RPMI7951 (cell line): ENCODE results near the gene SEMA6C. TPM values are rescaled to one million over a fixed set of nuclear protein-coding genes. Genes with fewer than 3 reads are reported as not detected.
"Not testable (repeated sequence)": the region's sequence is repeated elsewhere in the genome, so short reads cannot be mapped to it uniquely, and the experiment has no call there.

Experiments used
- DNase-seq: peaks from one replicate; pipeline ENCODE4 v3.0.0-alpha.2; 2012; ENCODE audit warnings: low read depth
- total RNA-seq: library from RNA; depleted of rRNA; stranded (reverse); fragments of >200 nt; shearing (Covaris generic); gene quantifications from 2 replicates; pipeline ENCODE4 v1.2.3, GENCODE V29; 2014; rRNA removed

Gene SEMA6C, protein sequence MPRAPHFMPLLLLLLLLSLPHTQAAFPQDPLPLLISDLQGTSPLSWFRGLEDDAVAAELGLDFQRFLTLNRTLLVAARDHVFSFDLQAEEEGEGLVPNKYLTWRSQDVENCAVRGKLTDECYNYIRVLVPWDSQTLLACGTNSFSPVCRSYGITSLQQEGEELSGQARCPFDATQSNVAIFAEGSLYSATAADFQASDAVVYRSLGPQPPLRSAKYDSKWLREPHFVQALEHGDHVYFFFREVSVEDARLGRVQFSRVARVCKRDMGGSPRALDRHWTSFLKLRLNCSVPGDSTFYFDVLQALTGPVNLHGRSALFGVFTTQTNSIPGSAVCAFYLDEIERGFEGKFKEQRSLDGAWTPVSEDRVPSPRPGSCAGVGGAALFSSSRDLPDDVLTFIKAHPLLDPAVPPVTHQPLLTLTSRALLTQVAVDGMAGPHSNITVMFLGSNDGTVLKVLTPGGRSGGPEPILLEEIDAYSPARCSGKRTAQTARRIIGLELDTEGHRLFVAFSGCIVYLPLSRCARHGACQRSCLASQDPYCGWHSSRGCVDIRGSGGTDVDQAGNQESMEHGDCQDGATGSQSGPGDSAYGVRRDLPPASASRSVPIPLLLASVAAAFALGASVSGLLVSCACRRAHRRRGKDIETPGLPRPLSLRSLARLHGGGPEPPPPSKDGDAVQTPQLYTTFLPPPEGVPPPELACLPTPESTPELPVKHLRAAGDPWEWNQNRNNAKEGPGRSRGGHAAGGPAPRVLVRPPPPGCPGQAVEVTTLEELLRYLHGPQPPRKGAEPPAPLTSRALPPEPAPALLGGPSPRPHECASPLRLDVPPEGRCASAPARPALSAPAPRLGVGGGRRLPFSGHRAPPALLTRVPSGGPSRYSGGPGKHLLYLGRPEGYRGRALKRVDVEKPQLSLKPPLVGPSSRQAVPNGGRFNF
- 0.48 and 0.78 TPM in 2 replicates for total RNA-seq

DNA sequence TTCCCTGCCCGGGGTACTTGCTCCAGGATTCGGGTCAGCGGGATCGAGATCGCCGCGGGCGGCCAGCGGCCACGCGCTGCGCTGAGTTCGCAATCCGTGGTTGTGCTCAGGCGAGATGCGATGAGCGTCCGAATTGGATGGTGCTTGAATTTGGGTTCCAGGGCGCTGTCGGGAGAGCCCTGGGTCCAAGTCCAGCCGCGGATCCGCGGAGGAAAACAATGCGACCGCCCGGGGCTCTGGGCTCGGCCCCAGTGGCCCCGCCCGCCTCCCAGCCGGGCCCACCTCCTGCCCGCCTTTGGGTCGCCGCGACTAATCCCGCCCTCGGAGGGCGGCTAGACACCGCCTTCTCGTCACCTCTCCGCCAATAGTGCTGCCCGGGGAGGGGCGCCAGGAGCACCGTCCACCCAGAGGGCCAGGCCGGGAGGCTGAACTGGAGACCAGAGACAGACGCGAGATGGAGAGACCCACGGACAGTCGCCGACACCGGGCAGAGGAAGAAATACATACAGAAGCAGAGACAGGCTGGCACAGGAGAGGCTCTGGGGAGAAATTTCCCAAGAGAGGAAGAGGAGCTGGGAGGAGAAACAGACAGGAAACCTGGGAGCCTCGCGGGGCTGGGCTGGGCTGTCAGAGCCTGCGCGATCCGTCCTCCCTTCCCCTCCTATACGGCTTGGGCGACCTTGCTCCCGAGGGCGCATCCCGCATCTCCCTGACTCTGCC, at the start of gene SEMA6C:
Gene SEMA6C (minus strand): TSS at position 220 of the 720 bp plus-strand sequence. CDS start 4,010 bp downstream, outside the sequence.
- peak; percentile 89 for DNase-seq

GRCh38 chr1:151194894-151195594, 48.6 kb upstream of the SEMA6C start:
- peak; percentile 90 for DNase-seq

- DNase-seq: no peak
Observed at GRCh38 chr1:151193856-151194255, 47.4 kb upstream of the SEMA6C start.

- no peak for DNase-seq
Observed at GRCh38 chr1:151193304-151193703, 46.9 kb upstream of the SEMA6C start.

- DNase-seq: no peak
Observed at GRCh38 chr1:151192047-151192446, 45.6 kb upstream of the SEMA6C start.

DNA sequence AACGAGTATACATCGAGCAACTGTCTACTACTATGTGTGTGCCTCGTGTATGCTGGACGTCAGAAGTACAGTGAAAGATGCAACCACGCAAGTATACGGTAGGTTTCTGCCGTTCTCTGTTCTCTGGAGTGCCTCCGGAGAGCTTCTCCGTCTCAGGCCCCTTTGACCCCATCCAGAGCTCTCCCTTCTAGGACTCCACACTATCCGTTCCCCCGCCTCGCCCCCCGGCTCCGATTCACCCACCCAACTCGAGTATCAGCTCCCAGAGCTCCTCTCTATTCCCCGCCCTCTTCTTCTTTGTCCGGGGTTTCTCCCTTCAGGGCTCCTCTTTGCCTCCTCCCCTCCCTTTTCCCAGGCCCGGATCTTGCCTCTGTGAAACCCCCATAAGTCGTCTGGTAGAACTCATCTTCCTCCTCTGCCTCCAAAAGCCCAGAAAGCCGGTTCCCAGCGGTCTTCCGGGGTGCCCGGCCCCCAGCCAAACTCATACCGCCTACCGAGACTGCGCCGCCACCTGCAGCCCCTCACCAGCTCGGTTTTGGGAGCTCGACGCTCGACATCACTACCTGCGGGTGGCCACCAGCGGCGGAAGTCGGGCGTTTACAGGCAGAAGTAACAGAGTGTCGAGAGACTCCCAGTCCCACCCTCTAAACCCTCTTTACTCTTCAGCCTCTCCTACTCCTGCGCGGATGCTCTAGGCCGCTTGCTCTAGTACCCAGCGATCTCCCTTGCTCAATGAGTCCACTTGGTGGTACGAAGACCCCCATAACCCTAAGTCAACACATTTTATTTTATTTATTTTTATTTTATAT, 43.4 kb upstream of the SEMA6C start, which contains the start of gene VPS72:
Gene VPS72 (minus strand): TSS at position 561 of the 809 bp plus-strand sequence. CDS start 76 bp downstream, at position 485.
- peak; percentile 87 for DNase-seq

GRCh38 chr1:151188667-151189066, 42.2 kb upstream of the SEMA6C start:
- not testable (repeated sequence) for DNase-seq

DNA sequence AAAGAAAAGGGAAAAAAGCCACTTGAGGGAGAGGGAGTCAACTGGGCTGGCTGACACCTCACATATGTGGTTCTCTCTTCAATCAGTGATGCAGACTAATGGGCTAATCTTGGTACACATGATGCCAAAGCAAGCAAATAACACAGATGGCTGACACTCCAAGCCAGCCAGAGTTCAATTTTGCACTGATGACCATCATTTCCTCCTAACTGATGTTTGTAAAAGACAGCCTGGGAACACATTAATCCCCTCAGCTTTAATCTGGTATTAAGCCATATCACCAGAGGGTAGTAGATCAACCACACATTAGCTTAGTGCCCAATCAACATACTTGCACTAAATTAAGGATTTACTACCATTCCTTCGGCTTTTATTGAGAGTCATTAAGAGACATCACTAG, 40.8 kb upstream of the SEMA6C start:
- DNase-seq: no peak

DNA sequence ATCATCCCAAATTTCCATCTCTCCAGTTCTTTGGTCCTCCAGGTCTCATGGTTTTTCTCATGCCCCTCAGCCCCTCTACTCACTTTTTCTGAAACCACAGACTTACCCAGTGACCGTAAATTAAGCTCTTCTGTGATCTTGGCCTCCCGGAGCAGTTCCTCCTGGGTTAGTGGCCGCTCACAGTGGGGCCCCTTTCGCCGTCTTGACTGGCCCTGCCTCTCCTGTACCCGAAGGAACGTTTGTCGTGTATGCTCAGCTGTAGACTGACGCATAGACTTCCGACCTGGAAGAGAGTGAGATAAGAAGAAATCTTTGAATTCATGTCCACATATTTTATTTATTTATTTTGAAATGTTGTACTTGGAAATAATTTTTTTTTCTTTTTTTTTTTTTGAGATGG, 37.8 kb upstream of the SEMA6C start:
- no peak for DNase-seq

DNA sequence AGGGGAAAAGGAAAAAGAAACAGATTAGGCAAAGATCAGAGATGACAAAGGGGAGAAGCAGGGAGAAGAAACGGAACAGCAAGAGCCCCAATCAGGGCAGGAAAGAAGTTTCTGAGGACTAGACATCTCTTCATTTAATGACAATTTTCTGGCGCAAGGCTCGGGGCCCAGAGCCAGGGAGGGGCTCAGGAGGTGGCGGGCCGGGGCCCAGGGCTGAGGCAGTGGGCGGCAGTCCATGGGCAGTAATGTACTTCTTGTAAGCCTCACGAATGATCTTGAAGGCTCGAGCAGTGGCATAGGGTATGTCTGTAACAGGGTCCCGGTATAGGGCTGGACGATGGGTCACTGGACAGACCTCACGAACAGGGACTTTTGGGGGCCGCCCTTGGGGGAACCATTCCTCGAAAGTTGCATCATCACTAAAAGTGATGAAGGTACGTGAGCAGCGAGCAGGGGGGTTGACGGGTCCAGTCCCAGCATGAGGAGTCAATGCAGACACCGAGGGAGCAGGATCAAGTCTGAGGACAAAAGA, 30.1 kb upstream of the SEMA6C start:
- no peak for DNase-seq

- no peak for DNase-seq
Observed at GRCh38 chr1:151175863-151176262, 29.4 kb upstream of the SEMA6C start, which contains the start of gene TMOD4. Gene TMOD4, minus strand, starts transcription at chr1:151175981. Its CDS starts 1,106 bp downstream, at chr1:151174875.

GRCh38 chr1:151175041-151175741, 28.8 kb upstream of the SEMA6C start:
- DNase-seq: no peak

DNA sequence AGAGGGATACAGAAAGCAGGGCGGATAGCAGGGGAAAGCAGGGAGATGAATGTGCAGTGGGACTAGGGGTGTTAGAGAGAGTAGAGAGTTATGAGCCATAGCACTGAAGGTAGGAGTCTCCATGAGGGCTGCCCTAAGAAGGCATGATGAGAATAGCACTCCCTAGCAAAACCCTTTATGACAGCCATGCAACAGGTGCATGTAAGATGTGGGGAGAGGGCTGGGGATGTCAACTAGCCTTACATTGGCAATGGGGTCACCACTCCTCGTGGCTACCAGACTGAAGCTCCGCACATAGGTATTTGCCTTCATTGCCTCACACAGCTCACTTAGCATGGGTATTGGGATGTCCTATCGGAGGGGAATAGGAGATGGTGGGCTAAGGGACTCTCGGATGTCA, 24.8 kb upstream of the SEMA6C start:
- DNase-seq: no peak

- no peak for DNase-seq
Observed at GRCh38 chr1:151167116-151167515, 20.7 kb upstream of the SEMA6C start.

- DNase-seq: peak; percentile 72
Observed at GRCh38 chr1:151166505-151166956, 20.1 kb upstream of the SEMA6C start.

GRCh38 chr1:151165738-151166504, 19.5 kb upstream of the SEMA6C start, which contains the start of the genes LYSMD1 and SCNM1:
Gene LYSMD1, minus strand, starts transcription at chr1:151165902. Its CDS starts 644 bp downstream, at chr1:151165258.
Gene SCNM1, plus strand, starts transcription at chr1:151166144. Its CDS starts 9 bp downstream, at chr1:151166153.
- peak; percentile 99 for DNase-seq

- DNase-seq: peak; percentile 57
Observed at GRCh38 chr1:151165281-151165737, 18.9 kb upstream of the SEMA6C start.

- no peak for DNase-seq
Observed at GRCh38 chr1:151164732-151165280, 18.4 kb upstream of the SEMA6C start.
